Mononuclear cell (primary cell): ENCODE measurements around the gene DNM3. TPM values are rescaled to one million over a fixed set of nuclear protein-coding genes. Genes with fewer than 3 reads are reported as not detected.
"Not testable (repeated sequence)": the region's sequence is repeated elsewhere in the genome, so short reads cannot be mapped to it uniquely, and the experiment has no call there.

Experiments used
- H3K27me3 ChIP-seq: 2 replicates; pipeline ENCODE4 v1.6.0; 2011; ENCODE audit warnings: low read length, control low read depth; ENCODE audit not compliant: insufficient read depth
- H3K4me1 ChIP-seq: 2 replicates; pipeline ENCODE4 v1.5.1; 2011; ENCODE audit warnings: mild to moderate bottlenecking, low read length, control low read depth; ENCODE audit not compliant: insufficient read depth
- H3K4me3 ChIP-seq: 2 replicates; pipeline ENCODE4 v1.5.1; 2011; ENCODE audit warnings: mild to moderate bottlenecking, low read length, moderate library complexity
- H3K9me3 ChIP-seq: 2 replicates; pipeline ENCODE4 v1.5.1; 2011; ENCODE audit warnings: low read depth, mild to moderate bottlenecking, control low read depth, low read length
- total RNA-seq: library from RNA; depleted of rRNA; stranded (reverse); fragments of >200 nt; gene quantifications from one replicate; pipeline ENCODE4 v1.2.3, GENCODE V29; 2012

DNM3 gene
- total RNA-seq, 1 donor: 20.5 TPM

GRCh38 chr1:172351754-172352161, 510.5 kb downstream of the DNM3 start:
- H3K27me3 ChIP-seq: no peaks in the 10 kb centered on the region
- H3K4me1 ChIP-seq: no peaks in the 10 kb centered on the region
- no peak overlapping the region for H3K4me3 ChIP-seq
- peaks cover 7% of the 10 kb centered on the region for H3K9me3 ChIP-seq

DNA sequence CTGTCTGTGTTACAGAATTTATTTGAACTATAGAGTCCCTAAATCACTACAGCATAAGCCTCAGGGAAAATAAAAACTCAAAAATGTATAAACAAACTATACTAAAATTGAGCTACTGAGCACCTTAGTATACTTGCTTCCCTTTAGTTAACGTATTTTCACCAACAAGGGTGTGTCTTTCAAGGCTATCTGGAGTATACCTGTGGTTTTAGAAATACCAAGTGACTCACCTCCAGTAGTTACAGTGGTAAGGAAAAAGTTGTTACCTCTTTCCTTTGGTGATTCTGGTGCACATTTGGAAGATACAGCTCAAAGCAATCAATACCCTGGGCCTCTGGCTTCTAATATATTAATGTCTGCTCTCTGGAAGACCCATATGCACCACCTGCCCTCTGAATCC, 511.1 kb downstream of the DNM3 start:
- Histone ChIP-seq H3K27me3 (no peaks in the 10 kb centered on the region), H3K9me3 (peaks cover 2% of the 10 kb centered on the region), H3K4me1 (no peaks in the 10 kb centered on the region), H3K4me3 (no peak overlapping the region)

DNA sequence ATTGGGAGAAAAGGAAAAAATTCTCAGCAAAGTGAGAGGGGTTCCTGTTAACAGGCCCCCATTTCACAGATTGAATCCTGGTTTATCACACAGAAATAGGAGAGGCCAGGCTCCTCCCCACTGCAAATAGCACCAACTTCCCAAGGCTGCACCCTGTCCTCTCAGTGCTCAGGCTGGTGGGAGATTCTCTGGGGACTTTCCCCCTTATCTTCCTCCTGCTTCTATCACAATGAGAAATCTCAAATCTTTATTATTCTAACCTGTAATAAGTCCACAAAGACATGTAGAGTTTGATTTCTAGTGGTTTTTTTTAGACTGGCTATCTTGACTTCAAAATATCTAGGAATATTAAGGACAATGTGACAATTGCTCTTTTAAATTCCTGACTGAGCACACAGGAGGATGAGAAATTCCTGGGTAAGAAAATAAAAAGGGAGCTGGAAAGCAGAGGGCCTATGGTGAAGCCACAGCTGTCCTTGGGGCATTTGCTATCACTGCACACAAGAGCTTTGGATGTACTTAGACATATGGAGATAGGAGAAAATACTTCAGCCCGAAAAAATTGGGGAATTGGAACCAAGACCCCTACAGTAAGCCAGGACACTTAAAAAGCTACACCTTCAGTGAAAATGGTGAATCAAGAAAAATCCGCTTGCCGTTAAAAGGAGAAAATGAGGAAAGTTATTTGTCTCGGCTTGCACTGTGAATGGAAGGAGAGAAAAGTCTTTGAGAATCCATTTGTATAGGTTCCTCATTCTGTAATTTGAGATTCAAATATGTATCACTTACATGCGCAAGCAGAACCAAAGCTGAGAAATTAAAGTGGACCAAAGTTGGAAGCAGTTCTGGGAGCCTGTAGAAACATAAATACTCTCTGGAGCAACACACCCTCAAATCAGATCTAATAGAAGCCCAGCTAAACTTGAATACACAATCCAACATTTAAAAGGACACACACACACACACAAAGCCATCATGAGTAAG, 513.3 kb downstream of the DNM3 start:
- Histone ChIP-seq H3K27me3 (no peaks in the 10 kb centered on the region), H3K4me3 (no peak overlapping the region), H3K4me1 (peaks cover 11% of the 10 kb centered on the region), H3K9me3 (no peaks in the 10 kb centered on the region)

- no peaks in the 10 kb centered on the region for H3K9me3 ChIP-seq
- H3K4me1 ChIP-seq: peaks cover 19% of the 10 kb centered on the region
- no peaks in the 10 kb centered on the region for H3K27me3 ChIP-seq
- H3K4me3 ChIP-seq: no peak overlapping the region
Measured at GRCh38 chr1:172356620-172357019, 515.3 kb downstream of the DNM3 start.

DNA sequence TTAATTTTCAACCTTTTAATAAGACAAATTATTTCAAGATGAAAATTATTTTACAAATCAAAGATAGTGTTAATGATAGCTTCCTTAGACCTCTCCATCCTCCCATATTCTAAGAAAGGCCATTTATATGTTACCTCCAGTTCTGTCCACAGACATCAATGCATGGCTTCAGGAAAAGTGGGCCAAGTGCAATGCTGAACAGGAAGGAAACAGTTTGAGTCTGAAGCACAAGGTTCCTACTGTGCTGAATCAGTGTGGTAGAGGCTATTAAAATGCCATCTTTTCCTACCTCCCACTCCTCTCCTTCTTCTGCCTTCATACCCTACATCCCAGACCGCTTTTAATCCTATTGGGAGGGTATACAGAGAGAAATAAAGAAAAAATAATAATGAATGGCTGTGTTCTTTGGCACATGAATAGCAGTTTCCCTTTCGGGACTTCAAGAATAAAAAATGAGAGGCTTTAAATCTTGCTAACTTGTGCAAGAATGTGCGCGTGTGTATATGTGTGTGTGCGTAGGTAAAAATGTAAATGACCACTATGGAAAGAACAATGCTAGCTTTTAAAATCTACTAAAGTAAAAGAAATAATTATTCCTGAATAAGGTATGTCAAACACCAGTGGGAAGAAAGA, 516.6 kb downstream of the DNM3 start:
- H3K4me3 ChIP-seq: no peak overlapping the region
- no peaks in the 10 kb centered on the region for H3K27me3 ChIP-seq
- peaks cover 19% of the 10 kb centered on the region for H3K4me1 ChIP-seq
- no peaks in the 10 kb centered on the region for H3K9me3 ChIP-seq

- Histone ChIP-seq H3K4me3 (no peak overlapping the region), H3K27me3 (no peaks in the 10 kb centered on the region), H3K4me1 (peaks cover 19% of the 10 kb centered on the region), H3K9me3 (no peaks in the 10 kb centered on the region)
Measured at GRCh38 chr1:172359491-172359999, 518.2 kb downstream of the DNM3 start.

DNA sequence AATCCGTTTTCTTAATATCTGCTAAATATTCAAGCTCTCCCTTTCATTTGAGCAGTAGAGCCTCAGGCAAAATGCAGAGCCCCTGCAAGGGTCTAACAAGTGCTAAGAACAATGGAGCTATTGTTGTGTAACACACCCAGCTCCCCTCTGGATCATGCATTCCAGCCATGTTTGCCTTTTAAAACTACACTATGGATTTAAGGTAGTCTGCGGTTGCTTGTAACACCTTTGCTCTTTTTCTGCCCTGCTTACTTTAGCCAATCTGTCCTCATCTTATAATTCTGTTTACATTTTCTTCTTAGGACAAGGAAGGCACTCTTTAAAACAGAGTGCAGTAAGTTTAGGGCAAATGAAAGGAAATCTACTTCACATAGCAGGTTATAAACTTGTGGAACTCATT, 519.2 kb downstream of the DNM3 start:
- Histone ChIP-seq H3K27me3 (no peaks in the 10 kb centered on the region), H3K9me3 (peaks cover 1% of the 10 kb centered on the region), H3K4me1 (peaks cover 19% of the 10 kb centered on the region), H3K4me3 (no peak overlapping the region)

DNA sequence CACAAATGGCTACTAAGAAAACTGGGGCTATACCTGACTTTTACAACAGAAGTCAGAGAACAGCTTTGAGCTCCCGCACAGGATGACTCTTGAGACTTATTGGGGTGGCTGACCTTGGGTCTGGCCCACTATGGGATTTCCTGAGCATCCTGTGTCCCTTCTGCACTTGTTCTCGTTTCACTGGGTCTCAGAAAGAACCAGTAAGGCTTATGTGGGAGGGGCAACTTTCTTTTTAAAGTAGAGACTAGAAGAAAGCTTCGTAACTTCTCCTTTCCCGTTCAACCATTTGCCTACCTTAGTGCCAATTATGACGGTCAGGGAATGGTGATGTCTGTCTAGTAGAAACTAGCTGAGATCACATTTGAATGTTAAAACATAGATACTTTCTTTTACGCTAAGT, 519.7 kb downstream of the DNM3 start:
- Histone ChIP-seq H3K9me3 (peaks cover 6% of the 10 kb centered on the region), H3K4me3 (no peak overlapping the region), H3K4me1 (peaks cover 19% of the 10 kb centered on the region), H3K27me3 (no peaks in the 10 kb centered on the region)

DNA sequence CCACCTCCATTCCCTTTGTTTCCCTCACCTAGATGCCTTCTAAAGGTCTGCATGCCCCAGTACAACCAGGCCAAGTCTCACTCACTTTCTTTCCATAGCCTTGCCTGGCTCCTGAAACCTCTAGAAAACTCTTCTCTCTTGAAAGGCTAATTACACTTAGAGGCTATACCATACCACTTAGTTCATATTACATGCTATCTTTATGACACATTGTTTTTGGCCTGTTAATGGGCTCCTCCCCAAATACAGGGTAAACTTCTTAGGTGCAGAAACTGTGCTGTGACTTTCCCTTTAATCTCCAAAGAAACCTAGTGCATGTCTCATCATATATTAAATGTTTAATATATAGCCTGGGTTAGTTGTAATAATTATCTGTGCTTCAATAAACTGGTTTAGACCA, 522.6 kb downstream of the DNM3 start:
- Histone ChIP-seq H3K4me1 (peaks cover 13% of the 10 kb centered on the region), H3K4me3 (no peak overlapping the region), H3K9me3 (peaks cover 35% of the 10 kb centered on the region), H3K27me3 (no peaks in the 10 kb centered on the region)

DNA sequence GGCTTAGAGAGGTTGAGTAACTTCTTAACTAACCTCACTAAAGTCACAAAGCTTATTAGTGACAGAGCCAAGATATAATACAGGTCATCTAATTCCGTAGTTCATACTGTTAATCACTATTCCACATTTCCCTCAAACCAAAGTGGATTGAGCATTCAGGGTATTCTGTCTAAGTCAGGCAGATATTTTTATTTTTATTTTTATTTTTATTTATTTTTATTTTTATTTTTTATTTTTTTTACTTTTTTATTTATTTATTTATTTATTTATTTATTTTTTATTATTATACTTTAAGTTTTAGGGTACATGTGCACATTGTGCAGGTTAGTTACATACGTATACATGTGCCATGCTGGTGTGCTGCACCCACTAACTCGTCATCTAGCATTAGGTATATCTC, 530.3 kb downstream of the DNM3 start:
- peaks cover 24% of the 10 kb centered on the region for H3K9me3 ChIP-seq
- not testable (repeated sequence) for H3K4me1 ChIP-seq, H3K4me3 ChIP-seq, H3K27me3 ChIP-seq

DNA sequence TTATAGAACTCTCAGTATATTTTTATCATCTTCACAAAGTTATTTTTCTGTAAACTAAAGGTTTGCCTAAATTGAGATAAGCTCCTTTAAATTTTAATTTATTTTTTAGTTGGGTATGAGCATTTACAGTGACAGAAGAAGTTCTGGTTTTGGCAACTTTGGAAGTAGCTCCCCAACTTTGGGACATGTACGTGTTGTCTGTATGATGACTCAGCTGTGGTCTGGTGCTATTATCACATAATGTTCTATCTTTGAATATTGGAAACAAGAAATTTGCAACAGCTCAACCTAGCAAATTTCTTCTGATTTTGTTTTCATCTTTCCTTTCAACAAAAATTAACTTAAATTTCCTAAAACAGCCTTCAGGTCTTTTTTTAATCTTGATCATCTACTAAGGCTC, 532.6 kb downstream of the DNM3 start:
- no peaks in the 10 kb centered on the region for H3K27me3 ChIP-seq
- no peaks in the 10 kb centered on the region for H3K4me1 ChIP-seq
- H3K9me3 ChIP-seq: peaks cover 2% of the 10 kb centered on the region
- no peak overlapping the region for H3K4me3 ChIP-seq

DNA sequence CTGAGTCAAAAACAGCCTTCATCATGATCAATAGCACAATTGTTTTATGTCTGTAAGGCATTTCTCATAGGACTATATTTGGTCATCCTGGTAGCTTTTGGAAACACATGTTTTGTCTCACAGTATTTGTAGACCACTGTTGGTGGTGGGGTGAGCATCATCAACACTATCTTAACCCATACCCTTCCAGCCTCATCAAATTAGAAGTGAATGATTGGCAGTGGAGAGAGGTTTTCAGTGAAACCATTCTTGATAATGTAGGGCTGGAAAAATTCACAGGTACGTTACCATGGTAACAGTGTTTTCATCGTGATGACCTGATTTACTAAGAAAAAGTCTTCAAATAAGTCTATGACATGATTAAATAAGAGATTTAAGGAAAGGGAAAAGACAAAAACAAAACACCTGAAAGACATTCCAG, 533.9 kb downstream of the DNM3 start:
- H3K4me3 ChIP-seq: no peak overlapping the region
- no peaks in the 10 kb centered on the region for H3K27me3 ChIP-seq
- no peaks in the 10 kb centered on the region for H3K9me3 ChIP-seq
- no peaks in the 10 kb centered on the region for H3K4me1 ChIP-seq

GRCh38 chr1:172376431-172376830, 535.1 kb downstream of the DNM3 start:
- Histone ChIP-seq H3K4me1 (no peaks in the 10 kb centered on the region), H3K27me3 (no peaks in the 10 kb centered on the region), H3K4me3 (no peak overlapping the region), H3K9me3 (no peaks in the 10 kb centered on the region)

- Histone ChIP-seq H3K4me3 (no peak overlapping the region), H3K27me3 (no peaks in the 10 kb centered on the region), H3K4me1 (peaks cover 2% of the 10 kb centered on the region), H3K9me3 (no peaks in the 10 kb centered on the region)
Measured at GRCh38 chr1:172377565-172377964, 536.3 kb downstream of the DNM3 start.

DNA sequence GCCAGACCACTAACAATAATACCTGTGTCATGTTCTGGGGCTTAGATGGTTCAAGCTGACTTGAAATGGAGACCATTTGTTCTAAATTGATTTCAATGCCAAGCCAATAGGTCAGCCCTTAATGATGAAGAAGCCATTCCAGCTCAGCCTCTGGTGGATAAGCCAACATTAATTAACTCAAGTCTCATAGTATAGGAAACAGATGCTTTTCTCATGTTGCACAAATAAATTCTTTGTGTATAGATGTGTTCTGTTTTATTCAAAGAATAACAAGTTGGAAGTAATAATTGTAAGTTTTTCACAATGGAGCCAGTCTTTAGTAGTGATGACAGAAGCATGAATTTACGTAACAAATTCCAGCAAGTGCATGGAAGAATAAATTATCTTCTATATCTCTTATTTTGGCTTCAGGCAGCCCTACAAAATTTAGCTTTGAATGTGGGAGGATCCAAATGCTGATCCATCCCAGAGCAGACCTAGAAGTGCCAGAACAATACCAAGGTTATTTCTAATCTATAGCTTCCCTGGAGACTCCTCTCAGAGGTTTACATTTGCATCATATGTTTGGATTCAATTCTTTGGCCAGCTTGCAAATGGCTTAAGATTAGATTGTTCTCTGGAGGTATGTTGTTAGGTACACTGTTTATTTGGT, 536.9 kb downstream of the DNM3 start:
- Histone ChIP-seq H3K27me3 (no peaks in the 10 kb centered on the region), H3K4me3 (no peak overlapping the region), H3K9me3 (no peaks in the 10 kb centered on the region), H3K4me1 (peaks cover 2% of the 10 kb centered on the region)
